LNCAP (cell line): Measurements from ENCODE around the gene TRMT1.

Experiments used
- TF ChIP-seq, protein P1 (sequence below): fragments of 450-650 bp; IDR thresholded peaks from 2 replicates; pipeline ENCODE4 v1.5.1; 2017; ENCODE audit warnings: mild to moderate bottlenecking

The TRMT1 gene

GRCh38 chr19:13082192-13083007 lies 34.1 kb downstream of the TRMT1 start:
- TF ChIP-seq, protein P1, sequence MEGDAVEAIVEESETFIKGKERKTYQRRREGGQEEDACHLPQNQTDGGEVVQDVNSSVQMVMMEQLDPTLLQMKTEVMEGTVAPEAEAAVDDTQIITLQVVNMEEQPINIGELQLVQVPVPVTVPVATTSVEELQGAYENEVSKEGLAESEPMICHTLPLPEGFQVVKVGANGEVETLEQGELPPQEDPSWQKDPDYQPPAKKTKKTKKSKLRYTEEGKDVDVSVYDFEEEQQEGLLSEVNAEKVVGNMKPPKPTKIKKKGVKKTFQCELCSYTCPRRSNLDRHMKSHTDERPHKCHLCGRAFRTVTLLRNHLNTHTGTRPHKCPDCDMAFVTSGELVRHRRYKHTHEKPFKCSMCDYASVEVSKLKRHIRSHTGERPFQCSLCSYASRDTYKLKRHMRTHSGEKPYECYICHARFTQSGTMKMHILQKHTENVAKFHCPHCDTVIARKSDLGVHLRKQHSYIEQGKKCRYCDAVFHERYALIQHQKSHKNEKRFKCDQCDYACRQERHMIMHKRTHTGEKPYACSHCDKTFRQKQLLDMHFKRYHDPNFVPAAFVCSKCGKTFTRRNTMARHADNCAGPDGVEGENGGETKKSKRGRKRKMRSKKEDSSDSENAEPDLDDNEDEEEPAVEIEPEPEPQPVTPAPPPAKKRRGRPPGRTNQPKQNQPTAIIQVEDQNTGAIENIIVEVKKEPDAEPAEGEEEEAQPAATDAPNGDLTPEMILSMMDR, result no peak

GRCh38 chr19:13079542-13079986 lies 37.0 kb downstream of the TRMT1 start:
- TF ChIP-seq, protein P1, result no peak

DNA sequence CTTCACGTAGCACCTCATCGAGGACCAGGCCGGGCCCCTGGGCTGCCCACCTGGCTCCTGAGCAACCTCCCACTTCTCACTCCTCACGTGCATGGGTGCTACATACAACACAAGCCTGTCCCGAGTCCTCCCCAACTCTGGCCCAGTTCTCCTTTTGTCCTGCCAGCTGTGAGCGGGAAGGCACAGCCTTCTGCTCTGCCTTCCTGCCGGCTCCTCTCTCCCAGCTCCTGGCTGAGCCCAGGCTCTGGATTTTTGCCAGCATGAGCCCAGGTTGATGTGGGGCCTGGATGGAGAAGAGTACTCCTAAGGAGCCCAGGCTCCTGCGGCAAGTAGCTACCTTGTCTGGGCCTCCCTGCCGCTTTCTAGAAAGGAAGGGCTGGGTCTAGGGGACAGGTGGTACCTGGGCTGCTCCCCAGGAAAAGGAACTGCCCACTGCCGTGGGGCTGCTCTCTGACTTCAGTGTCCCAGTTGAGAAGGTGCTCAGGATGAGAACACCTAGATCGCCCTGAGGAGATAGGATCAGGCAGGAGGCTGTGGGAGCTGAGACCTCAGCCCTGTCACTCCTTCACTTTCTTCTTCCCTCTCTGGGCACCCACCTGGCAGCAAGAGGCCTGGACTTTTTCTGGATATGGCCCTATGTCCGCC lies 37.5 kb downstream of the TRMT1 start:
- TF ChIP-seq, protein P1, result no peak

- TF ChIP-seq, protein P1, result no peak
Observed at GRCh38 chr19:13078381-13078780, 38.2 kb downstream of the TRMT1 start.

DNA sequence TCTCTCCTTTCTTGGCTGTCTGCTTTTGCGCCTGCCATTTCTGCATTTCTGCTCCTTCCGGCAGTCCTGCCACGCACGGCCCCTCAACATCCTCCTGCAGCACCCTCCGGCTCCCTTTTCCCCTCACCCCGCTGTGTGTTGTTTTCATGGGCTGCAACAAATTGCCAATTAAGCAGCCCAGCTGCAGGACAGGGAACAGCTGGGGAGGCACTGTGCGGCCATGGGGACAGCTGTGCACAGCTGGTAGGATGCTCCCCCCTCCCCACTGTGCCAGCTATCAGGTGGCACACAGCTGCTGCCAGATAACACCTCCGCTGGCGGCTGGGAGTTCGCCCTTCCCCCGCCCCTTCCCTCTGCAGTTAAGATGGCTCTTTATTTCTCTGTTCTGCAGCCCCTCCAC lies 39.3 kb downstream of the TRMT1 start:
- TF ChIP-seq, protein P1, result no peak

DNA sequence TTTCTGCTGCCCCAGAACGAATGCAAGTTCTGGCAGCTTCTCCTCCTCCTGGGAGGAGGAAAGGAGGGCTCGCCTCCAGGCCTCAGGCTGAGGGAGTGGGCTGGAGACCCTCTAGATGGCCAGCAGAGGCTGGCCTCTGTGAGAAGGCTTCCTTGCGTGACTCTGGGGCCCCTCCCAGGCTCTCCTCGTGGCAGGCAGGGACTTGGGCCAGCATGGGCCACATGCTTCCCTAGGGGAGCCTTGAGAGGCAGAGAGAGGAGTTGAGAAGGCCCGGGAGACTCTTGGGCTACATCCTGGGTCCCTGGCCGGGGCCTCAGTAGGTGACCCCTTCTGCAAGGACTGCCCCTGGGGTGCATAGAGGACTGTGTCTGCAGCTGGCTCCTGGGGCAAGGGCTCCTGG lies 39.8 kb downstream of the TRMT1 start:
- TF ChIP-seq, protein P1, result no peak

- TF ChIP-seq, protein P1, result no peak
Observed at GRCh38 chr19:13076320-13076719, 40.2 kb downstream of the TRMT1 start.
